Erythroblast (primary cell): ENCODE results near the gene AUTS2.

Experiments
- GATA1 ChIP-seq: IDR thresholded peaks from 2 replicates; pipeline ENCODE4 v1.6.1; 2011; ENCODE audit warnings: low read depth, mild to moderate bottlenecking, control low read depth, low read length, moderate library complexity
- POLR2A ChIP-seq: IDR thresholded peaks from 2 replicates; pipeline ENCODE4 v1.6.1; 2011; ENCODE audit warnings: mild to moderate bottlenecking, low read length

DNA sequence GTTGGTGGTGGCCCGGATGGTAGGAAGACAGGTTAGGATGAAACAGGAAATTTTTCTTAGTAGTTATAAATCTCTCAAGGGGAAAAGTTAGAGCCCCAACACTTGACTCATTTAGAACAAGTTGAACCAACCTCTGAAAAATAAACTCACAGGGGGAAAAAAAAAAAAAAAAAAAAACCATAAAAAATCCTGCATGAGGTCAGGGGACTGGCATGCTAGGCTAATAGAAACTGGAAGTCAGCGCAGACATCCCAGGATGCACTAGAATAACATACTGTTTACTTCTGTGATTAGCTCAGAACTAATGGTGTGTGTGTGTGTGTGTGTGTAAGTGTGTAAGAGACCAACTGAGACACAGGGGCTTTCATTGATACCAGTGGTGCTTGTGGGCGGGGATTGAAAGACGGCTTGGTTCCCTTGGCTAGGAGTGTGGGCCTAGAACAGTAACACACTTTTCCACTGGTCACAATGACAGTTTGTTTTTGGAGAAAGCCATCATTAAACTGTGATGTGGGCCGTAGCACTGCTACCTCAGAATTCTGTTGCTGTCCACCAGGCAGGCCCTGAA is 1042.1 kb downstream of the AUTS2 start:
- no peak for TF ChIP-seq POLR2A
- no peak for TF ChIP-seq GATA1
